ENCODE measurements around the gene PDE3B.
"Not testable (repeated sequence)": the region's sequence is repeated elsewhere in the genome, so short reads cannot be mapped to it uniquely, and the experiment has no call there.

PDE3B gene

DNA sequence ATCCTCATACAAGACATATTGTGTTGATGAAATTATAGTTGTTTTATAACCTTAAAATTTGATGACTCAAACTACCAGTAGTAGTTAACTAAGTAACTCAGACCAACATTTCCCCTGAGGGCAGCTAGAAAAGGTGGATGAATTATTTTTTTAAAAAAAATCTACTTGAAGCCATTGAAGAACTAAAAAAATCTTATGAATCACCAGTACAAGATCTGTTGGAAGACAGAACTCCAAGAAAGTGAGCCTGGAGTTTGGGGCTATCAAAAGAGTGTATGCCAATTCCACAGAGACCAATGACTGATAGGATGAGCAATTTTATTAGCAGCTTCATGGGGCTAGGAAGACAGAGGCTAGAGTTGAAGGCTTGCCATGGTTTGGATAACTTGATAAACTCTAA, 176.0 kb downstream of the PDE3B start:
- no peak for DNase-seq

GRCh38 chr11:14821031-14821430, 177.4 kb downstream of the PDE3B start:
- no peak for DNase-seq

- DNase-seq, result no peak
Measured at GRCh38 chr11:14826600-14826999, 183.0 kb downstream of the PDE3B start.

DNA sequence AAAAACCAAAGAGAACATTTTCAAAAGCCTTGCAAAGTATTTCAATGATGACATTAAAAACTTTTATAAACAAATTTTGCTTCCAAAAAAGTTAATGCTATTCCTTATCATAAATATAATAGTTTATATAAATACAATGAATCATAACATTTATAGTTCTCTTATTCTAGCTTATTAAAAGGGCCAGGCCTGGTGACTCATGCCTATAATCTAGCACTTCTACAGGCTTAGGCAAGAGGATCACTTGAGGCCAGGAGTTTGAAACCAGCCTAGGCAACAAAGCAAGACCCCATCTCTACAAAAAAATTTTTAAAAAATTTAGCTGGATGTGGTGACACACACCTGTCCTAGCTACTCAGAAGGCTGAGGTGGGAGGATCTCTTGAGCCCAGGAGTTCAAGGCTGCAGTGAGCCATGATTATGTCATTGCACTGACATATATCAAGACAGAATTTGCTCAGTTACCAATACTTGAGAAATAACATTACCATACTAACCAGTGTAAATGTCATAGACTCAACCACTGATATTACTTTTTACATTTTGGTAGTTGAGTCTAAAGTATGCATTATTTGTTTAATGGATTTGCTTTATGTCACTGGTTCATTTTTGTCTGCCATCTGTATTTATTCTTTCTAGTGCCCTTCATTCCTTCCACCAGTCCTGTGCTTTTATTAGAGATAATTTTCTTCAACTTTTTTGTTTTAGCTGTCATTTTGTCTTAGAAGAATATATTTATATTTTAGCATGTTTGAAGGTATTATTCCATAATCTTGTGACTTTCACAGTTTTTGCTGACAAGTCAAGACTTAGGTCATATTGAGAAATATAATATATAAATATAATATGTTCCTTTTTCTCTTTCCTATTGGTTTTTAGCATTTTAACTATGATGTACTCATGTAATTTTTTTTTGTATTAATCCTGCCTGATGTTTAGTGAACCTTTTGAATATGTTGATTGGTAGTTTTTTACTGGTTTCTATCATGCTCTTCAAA, 192.2 kb downstream of the PDE3B start:
- DNase-seq, result no peak

DNA sequence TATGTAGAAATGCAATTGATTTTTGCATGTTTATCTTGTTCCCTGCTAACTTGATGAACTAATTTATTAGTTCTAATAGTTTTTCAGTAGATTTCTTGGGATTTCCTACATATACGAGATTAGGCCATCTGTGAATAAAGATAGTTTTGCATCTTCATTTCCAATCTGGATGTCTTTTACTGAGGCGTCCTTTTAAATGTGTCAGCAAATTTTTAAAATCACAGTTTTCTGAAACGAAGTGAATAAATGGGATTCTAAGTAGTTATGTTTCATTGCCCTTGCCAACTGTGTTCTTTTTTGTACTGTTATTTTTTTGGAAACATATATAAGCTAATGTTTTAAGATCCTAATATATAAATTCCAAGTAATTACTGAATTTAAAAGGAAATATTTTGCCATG, 198.4 kb downstream of the PDE3B start:
- DNase-seq, result no peak

DNA sequence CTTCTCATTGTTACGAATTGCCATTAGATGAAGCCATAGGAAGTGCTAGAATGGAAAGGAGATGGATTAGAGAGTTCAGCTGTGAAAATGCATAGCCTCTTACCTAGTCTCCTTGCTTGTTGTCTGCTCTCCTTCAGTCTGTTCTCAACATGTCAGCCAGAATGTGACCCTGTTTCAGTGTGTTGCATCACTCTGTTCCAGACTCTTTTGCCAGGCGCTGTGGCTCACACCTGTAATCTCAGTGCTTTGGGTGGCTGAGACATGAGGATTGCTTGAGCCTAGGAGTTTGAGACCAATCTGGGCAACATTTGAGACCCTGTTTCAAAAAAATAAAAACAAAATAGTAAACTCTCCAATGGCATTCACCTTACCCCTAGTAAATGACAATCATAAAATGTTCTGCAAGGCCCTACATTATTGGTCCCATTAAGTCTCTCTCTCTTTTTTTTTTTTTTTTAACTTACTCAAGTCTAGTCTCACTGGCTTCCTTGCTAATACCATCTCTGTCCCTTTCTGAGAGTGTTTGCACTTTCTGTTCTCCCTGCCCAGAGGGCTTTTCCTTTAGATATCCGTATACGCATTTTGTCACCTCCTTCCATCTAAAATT, 209.1 kb downstream of the PDE3B start:
- no peak for DNase-seq

DNA sequence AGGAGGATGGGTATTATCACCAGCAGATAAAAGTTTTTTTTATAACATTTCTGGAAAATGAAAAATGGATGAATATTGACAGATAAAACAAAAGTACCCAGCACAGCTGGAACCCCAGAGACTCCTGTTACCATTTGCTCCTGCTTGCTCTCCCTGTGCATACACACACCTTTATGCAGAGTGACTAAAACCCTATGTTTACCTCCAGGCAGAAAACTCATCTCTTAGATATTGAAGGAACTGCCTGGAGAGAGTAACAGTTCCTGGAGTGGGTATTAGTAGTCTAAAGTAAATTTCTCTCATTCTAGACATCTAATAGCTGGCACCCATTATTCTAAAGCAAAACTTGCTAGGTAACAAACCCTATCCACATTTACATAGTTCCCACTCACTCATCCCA, 210.5 kb downstream of the PDE3B start:
- no peak for DNase-seq

DNA sequence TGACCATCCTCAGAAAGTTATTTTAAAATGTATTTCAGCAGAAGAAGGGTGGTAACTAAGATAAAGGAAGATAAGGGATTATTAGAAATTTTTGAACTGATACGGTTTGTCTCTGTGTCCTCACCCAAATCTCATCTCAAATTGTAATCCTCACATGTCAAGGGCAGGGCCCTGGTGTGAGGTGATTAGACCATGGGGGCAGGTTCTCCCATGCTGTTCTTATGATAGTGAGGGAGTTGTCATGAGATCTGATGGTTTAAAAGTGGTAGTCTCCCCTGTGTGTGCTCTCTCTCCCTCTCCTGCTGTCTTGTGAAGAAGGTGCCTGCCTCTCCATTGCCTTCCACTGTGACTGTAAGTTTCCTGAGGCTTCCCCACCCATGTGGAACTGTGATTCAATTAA, 212.3 kb downstream of the PDE3B start:
- DNase-seq, result no peak

GRCh38 chr11:14857621-14858020, 214.0 kb downstream of the PDE3B start:
- DNase-seq, result no peak

DNA sequence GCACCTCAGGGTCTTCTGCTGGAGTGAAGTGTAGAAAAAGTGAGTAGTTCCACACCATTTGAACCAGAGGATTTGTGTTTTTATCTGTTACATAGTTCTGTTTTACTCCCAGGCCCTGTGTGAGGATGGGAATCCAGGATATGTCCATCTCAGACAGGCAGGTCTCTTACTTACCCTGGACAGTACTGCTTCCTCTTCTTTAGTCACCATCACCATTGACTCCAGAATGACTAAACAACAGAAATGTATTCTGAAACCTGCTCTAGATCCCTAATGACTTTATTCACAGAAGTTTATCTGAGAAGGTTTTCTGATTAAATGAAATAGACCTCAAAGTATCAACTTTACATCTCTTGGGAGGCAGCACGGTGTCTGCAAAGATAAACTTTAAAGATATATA, 214.8 kb downstream of the PDE3B start:
- no peak for DNase-seq

- no peak for DNase-seq
Measured at GRCh38 chr11:14860511-14860910, 216.9 kb downstream of the PDE3B start.

- no peak for DNase-seq
Measured at GRCh38 chr11:14861680-14862079, 218.1 kb downstream of the PDE3B start.

GRCh38 chr11:14863775-14864174, 220.2 kb downstream of the PDE3B start:
- DNase-seq, result not testable (repeated sequence)

DNA sequence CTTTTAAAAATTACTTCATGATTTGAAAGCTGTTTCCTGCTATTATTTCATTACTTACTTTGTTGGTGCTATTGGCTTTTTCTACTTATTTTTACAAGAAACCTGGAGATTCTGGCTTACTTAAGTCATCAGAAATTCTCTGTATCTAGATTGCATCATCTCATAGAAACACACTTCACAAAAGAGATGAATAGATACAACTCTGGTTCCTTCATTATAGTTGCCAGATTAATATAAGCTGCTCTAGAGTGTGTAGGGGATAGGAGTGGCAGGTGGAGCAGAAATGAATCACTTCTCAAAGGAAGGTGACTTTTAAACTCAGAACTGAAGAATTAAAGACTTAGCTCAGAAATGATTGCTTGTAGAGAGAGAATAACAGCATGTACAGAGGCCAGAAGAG, 228.4 kb downstream of the PDE3B start:
- no peak for DNase-seq

- DNase-seq, result no peak
Measured at GRCh38 chr11:14873632-14874031, 230.0 kb downstream of the PDE3B start.

- no peak for DNase-seq
Measured at GRCh38 chr11:14875163-14875562, 231.6 kb downstream of the PDE3B start.

DNA sequence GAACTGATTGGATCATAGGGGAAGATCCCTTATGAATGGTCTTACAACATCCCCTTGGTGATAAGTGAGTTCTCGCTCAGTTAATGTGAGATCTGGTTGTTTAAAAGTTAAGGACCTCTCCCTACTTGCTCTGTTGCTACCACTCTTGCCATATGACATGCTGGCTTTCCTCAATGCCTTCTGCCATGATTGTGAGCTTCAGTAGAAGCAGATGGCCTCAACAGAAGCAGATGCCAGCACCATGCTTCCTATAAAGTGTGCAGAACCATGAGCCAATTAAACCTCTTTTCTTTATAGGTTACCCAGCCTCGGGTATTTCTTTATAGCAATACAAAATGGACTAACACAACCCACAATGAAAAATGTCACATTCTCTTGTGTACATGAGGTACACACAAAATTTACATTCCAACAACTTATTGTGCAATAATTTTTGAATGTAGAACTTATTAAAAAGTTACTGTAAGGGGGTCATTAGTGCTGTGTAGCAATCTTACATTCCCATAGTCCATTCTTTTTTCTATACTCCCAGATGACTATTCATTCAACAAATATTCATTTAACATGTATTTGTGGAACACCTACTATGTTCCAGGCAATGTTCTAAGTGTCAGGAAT, 238.1 kb downstream of the PDE3B start:
- no peak for DNase-seq

DNA sequence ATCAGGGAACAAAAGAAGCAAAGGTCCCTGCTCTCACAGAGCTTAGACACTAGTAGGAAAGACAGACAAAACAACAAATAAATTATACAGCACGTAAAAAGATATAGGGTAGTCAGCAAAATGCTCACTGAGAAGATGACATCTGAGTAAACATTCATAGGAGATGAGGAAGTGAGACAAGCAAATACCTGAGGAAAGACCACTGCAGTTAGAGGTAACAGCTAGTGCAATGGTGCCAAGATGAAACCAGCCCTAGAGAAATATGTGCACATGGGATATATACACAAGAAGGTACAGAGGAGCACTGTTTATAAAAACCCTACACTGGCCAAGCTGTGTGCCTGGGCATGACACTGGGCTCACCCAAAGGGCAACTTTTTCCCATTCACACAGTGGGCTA, 238.6 kb downstream of the PDE3B start:
- DNase-seq, result no peak

GRCh38 chr11:14883683-14884082, 240.1 kb downstream of the PDE3B start:
- not testable (repeated sequence) for DNase-seq

DNA sequence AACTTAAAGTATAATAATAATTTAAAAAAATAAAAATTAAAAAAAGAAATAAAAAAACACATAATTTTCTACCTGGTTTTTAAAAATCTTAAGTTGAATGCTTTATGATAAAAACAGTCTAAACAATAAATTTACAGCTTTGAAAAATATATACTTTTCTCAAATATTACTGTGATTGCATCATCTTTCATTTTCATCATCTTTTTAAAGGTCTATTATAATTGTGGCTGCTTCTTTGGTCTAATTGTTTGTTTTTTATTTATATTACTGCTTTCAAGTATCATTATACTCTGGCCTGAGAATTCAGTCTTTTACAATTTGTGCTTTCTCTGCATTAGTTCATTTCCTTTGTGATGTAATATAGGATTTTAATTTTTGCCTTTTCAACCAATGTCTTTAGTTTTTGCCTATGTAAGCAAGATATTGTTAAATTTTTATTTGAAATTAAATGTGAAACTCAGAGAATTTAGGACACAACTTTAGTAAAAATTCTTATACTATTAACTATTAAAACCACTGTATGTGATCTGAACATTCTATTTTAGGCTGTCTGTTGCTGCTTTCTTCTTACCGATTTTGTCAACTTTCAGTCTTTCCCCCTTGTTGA, 241.2 kb downstream of the PDE3B start:
- DNase-seq, result no peak

- DNase-seq, result no peak
Measured at GRCh38 chr11:14886513-14886912, 242.9 kb downstream of the PDE3B start.

DNA sequence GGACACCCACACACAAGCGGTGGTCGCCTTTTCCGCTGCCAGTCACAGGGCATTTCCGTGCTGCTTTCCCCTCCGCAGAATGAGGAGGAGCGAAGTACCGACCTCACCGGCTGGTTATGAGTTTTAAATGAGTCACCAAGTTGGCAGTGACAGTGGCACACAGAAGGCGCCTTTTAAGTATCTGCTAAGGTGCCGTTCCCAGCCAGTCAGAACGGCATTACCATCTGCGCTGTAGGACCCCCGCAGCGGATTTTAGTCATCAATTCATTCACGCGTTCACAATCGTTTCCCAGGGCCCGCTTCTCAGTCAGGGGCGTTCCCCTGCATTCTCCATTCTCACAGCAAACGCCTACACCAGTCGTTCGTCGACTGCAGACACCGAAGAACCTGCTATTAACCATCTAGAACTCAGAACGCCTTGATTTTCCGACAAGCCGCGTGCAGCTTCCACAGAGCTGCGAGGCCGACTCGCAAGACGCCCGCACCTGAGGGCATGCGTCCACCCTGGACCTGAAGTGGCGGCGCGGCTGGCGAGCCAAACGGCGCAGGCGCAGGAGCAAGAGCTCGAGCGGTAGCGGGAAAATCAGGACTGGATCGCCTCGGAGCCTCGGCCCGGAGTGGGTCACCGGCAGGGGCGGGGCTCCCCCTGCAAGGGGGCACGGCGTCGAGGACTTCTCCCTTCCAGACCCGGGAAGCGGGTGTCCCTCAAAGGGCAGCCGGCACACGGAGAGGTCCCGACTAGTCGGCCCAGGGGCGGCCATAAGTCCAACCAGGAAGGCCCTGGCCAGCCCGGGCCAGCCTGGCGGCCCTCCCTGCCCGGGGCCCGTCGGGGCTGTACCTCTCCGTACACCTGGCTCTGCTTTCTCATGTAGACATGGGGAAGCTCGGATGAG, 247.8 kb downstream of the PDE3B start:
- DNase-seq, result peak; percentile 87

Measured in stimulated activated CD4-positive, alpha-beta T cell treated with anti-CD3 and anti-CD28 coated beads, Interleukin-4, amount 100 ng/mL, for 24 hours (primary cell).